Measurements from ENCODE around the gene IDUA.
A peak's percentile ranks its signal among the peaks of the same experiment; 100 is the strongest.
"Not testable (repeated sequence)": the region's sequence is repeated elsewhere in the genome, so short reads cannot be mapped to it uniquely, and the experiment has no call there.

The IDUA gene

GRCh38 chr4:986879-987623 is at the start of gene IDUA:
IDUA (plus strand) TSS chr4:987044; CDS start chr4:987085, 41 bp downstream.
- Mint-ChIP-seq H3K9me3 (no peaks in the 10 kb centered on the region), H3K27me3 (no peaks in the 10 kb centered on the region), H3K36me3 (peaks cover 4 to 11% of the 10 kb centered on the region in 2 donors), H3K4me3 (peak within 1 kb of the TSS; percentile 89 to 91), H3K27ac (peak within 1 kb of the TSS; percentile 81), H3K4me1 (peaks cover 4 to 25% of the 10 kb centered on the region in 2 donors)
- ATAC-seq (replicated peaks) (peak; percentile 88 to 90), DNase-seq (peak; percentile 79)

GRCh38 chr4:939508-939907 is 47.3 kb upstream of the IDUA start:
- not testable (repeated sequence) for H3K9me3 Mint-ChIP-seq; H3K36me3 Mint-ChIP-seq; DNase-seq; H3K27me3 Mint-ChIP-seq; H3K4me3 Mint-ChIP-seq; ATAC-seq (replicated peaks); H3K27ac Mint-ChIP-seq
- H3K4me1 Mint-ChIP-seq, result peaks cover 16 to 39% of the 10 kb centered on the region in 2 donors

- no peak for ATAC-seq (replicated peaks)
- no peak overlapping the region for H3K27ac Mint-ChIP-seq
- H3K9me3 Mint-ChIP-seq, result no peaks in the 10 kb centered on the region
- H3K27me3 Mint-ChIP-seq, result no peaks in the 10 kb centered on the region
- no peak for DNase-seq
- H3K4me3 Mint-ChIP-seq, result no peak overlapping the region
- H3K36me3 Mint-ChIP-seq, result peaks cover 6 to 12% of the 10 kb centered on the region in 2 donors
- H3K4me1 Mint-ChIP-seq, result peaks cover 15 to 33% of the 10 kb centered on the region in 2 donors
Observed at GRCh38 chr4:945274-946102, 41.4 kb upstream of the IDUA start.

GRCh38 chr4:946103-946450 is 40.8 kb upstream of the IDUA start:
- no peak overlapping the region for H3K27ac Mint-ChIP-seq

GRCh38 chr4:946517-947471 is 40.0 kb upstream of the IDUA start:
- no peaks in the 10 kb centered on the region for H3K9me3 Mint-ChIP-seq
- no peak for DNase-seq
- no peaks in the 10 kb centered on the region for H3K27me3 Mint-ChIP-seq
- no peak overlapping the region for H3K27ac Mint-ChIP-seq
- ATAC-seq (replicated peaks), result peak; percentile 56 to 73
- peak overlapping the region; percentile 18 to 50 for H3K4me3 Mint-ChIP-seq
- peaks cover 6 to 16% of the 10 kb centered on the region in 2 donors for H3K36me3 Mint-ChIP-seq
- peaks cover 15 to 33% of the 10 kb centered on the region in 2 donors for H3K4me1 Mint-ChIP-seq

More at GRCh38 chr4:946103-946450, 40.8 kb upstream of the IDUA start:
- Mint-ChIP-seq H3K4me1 (peaks cover 15 to 33% of the 10 kb centered on the region in 2 donors), H3K36me3 (peaks cover 6 to 12% of the 10 kb centered on the region in 2 donors), H3K4me3 (no peak overlapping the region), H3K9me3 (no peaks in the 10 kb centered on the region), H3K27me3 (no peaks in the 10 kb centered on the region)
- DNase-seq, result no peak
- no peak for ATAC-seq (replicated peaks)

GRCh38 chr4:947491-947971 is 39.3 kb upstream of the IDUA start:
- H3K27me3 Mint-ChIP-seq, result no peaks in the 10 kb centered on the region
- no peak overlapping the region for H3K4me3 Mint-ChIP-seq
- H3K27ac Mint-ChIP-seq, result no peak overlapping the region
- H3K36me3 Mint-ChIP-seq, result peaks cover 6 to 19% of the 10 kb centered on the region in 2 donors
- peaks cover 17 to 33% of the 10 kb centered on the region in 2 donors for H3K4me1 Mint-ChIP-seq
- H3K9me3 Mint-ChIP-seq, result no peaks in the 10 kb centered on the region
- ATAC-seq (replicated peaks) (no peak), DNase-seq (no peak)

- peaks cover 17 to 33% of the 10 kb centered on the region in 2 donors for H3K4me1 Mint-ChIP-seq
- no peak overlapping the region for H3K4me3 Mint-ChIP-seq
- ATAC-seq (replicated peaks), result no peak
- no peak overlapping the region for H3K27ac Mint-ChIP-seq
- H3K9me3 Mint-ChIP-seq, result no peaks in the 10 kb centered on the region
- no peaks in the 10 kb centered on the region for H3K27me3 Mint-ChIP-seq
- peaks cover 9 to 22% of the 10 kb centered on the region in 2 donors for H3K36me3 Mint-ChIP-seq
- DNase-seq, result no peak
Observed at GRCh38 chr4:948101-948935, 38.5 kb upstream of the IDUA start.

- DNase-seq (no peak), ATAC-seq (replicated peaks) (no peak)
- no peak overlapping the region for H3K4me3 Mint-ChIP-seq
Observed at GRCh38 chr4:948936-949300, 37.9 kb upstream of the IDUA start.

GRCh38 chr4:949656-950055 is 37.2 kb upstream of the IDUA start:
- DNase-seq, result no peak
- H3K27me3 Mint-ChIP-seq, result no peaks in the 10 kb centered on the region
- peaks cover 18 to 33% of the 10 kb centered on the region in 2 donors for H3K36me3 Mint-ChIP-seq
- no peak overlapping the region for H3K27ac Mint-ChIP-seq
- H3K4me3 Mint-ChIP-seq, result no peak overlapping the region
- H3K9me3 Mint-ChIP-seq, result no peaks in the 10 kb centered on the region
- peaks cover 17 to 29% of the 10 kb centered on the region in 2 donors for H3K4me1 Mint-ChIP-seq
- no peak for ATAC-seq (replicated peaks)

More at GRCh38 chr4:948936-949300, 37.9 kb upstream of the IDUA start:
- Mint-ChIP-seq H3K36me3 (peaks cover 14 to 25% of the 10 kb centered on the region in 2 donors), H3K4me1 (peaks cover 17 to 33% of the 10 kb centered on the region in 2 donors), H3K9me3 (no peaks in the 10 kb centered on the region), H3K27me3 (no peaks in the 10 kb centered on the region), H3K27ac (no peak overlapping the region)

GRCh38 chr4:950136-951020 is 36.5 kb upstream of the IDUA start:
- Mint-ChIP-seq H3K4me1 (peaks cover 14 to 22% of the 10 kb centered on the region in 2 donors), H3K4me3 (no peak overlapping the region), H3K27me3 (no peaks in the 10 kb centered on the region), H3K27ac (no peak overlapping the region), H3K36me3 (peaks cover 18 to 32% of the 10 kb centered on the region in 2 donors), H3K9me3 (no peaks in the 10 kb centered on the region)
- ATAC-seq (replicated peaks) (no peak), DNase-seq (no peak)

- H3K36me3 Mint-ChIP-seq, result peaks cover 15 to 28% of the 10 kb centered on the region in 2 donors
- ATAC-seq (replicated peaks) (no peak), DNase-seq (no peak)
- H3K4me3 Mint-ChIP-seq, result no peak overlapping the region
- H3K27ac Mint-ChIP-seq, result no peak overlapping the region
- peaks cover 7 to 14% of the 10 kb centered on the region in 2 donors for H3K4me1 Mint-ChIP-seq
- no peaks in the 10 kb centered on the region for H3K27me3 Mint-ChIP-seq
- H3K9me3 Mint-ChIP-seq, result no peaks in the 10 kb centered on the region
Observed at GRCh38 chr4:951186-951585, 35.7 kb upstream of the IDUA start.

- no peak for DNase-seq
- Mint-ChIP-seq H3K9me3 (no peaks in the 10 kb centered on the region), H3K4me1 (peaks cover 7 to 8% of the 10 kb centered on the region in 2 donors), H3K27me3 (no peaks in the 10 kb centered on the region), H3K27ac (no peak overlapping the region), H3K4me3 (no peak overlapping the region), H3K36me3 (peaks cover 15 to 35% of the 10 kb centered on the region in 2 donors)
- ATAC-seq (replicated peaks), result no peak
Observed at GRCh38 chr4:951594-952468, 35.0 kb upstream of the IDUA start.
